GM04503 (cell line): ENCODE data around the gene TBC1D2B.
A peak's percentile ranks its signal among the peaks of the same experiment; 100 is the strongest.

Experiments used
- DNase-seq: peaks from one replicate; pipeline ENCODE4 v3.0.0-alpha.2; 2012; ENCODE audit warnings: low read depth

Gene TBC1D2B

DNA sequence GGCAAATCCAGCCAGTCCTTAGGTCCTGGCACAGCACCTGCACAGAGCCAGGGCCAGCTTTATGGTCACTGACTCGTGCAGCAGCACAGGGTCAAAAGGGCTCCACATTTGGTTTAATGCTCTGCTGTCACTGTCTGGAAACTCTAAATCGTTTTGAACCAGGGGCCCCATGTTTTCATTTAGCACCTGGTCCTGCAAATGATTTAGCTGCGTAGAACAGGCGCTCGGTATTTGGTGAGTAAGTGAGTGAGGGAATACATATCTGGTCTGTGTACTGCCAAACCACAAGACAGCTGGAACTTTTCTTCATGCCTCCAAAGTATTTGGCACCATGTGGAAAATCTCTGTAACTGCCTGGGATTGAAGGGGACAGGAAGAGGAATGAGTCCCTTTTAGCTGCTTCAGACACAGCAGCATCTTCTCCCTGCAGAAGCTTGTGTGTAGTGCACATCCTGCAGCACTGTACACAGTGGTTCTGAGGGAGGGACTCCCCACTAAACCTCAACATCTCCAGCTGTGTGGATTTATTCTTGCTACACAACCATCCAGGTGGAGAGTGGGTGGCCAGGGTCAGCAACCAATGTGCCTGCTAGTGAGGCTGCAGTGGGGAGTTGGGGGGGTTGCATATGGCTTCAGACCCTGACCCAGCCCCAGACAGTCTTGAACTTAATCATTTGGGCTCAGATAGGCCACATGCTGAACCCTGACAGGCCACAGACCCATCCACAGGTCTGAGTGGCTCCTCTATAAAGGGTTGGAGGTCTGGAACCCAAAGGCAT lies 15.9 kb upstream of the TBC1D2B start:
- DNase-seq = peak; percentile 65

DNA sequence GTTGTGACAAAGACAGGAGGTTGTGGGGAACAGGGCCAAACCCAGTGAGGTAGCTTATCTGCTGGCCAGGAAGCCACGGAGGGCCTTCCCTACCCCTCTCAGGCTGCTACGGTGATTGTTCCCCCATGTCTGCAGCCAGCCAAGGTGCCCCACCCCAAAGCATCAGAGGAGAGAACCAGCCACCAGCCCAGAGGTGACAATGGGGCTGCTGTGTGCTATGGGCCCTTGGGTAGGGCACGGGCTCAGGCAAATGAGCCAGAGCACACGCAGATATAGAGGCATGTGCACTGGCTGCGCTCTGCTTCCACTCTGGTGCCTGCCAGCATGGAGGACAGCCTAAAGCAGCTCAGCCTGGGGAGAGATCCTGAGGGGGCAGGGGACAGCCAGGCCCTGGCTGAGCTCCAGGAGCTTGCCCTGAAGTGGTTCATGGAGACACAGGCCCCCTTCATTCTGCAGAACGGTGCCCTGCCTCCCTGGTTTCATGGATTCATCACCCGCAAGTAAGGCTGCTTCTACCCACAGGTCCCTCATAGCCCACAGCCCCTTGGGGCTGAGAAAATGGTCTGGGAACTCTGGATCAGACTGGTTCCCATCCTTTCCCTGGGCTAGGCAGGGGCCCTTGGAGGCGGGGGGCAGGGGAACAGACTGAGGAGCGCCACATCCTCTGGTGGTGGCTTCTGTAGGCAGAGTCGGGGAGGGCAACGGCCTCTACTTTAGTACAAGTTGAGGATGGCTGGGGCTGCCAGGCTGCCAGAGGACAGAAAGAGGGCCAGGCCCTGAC lies 14.9 kb upstream of the TBC1D2B start, which contains the start of gene SH2D7:
SH2D7 (plus strand) TSS at position 301 of the 781 bp plus-strand sequence; CDS start at position 325, 24 bp downstream.
- DNase-seq = no peak

DNA sequence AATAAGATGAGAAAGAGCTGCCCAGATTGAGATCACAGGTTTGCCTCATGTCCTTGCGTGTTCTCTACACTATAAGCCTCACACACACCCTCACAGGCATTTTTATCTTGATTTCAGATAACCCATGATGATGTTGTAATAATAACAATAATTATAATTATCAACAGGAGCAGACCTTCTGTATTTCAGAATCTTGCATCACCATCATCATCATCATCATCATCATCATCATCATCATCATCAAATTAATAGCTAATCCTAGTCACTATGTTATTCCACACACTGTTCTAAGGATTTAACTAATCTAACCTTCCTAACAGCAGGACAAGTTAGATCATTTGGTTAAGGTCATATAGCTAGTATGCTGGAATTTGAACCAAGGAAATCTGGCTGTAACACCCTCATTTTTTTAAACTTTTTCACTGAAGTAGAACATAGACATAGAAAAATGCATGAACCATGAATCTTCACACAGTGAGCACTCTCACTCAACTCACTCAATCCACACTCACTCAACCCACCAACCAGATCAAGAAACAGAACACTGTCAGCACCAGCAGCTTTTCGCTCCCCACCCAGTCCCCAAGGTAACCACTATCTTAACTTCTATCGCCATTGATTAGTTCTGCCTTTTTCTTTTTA lies 13.0 kb upstream of the TBC1D2B start:
- DNase-seq = no peak

DNA sequence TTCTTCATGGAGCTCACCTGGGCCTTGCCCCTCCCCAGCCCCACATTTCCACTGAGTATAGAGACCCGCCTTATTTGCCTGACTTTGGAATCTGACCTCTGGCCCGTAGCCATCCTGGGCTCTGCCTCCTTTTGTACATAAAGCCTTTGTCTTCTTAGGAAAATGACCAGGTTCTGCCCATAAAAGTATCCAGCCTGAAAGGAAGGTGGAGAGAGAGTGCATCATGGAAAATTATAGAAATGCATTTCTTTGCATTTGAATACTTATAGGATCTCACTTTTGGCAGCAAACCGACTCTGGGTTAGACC lies 11.2 kb upstream of the TBC1D2B start:
- no peak for DNase-seq

DNA sequence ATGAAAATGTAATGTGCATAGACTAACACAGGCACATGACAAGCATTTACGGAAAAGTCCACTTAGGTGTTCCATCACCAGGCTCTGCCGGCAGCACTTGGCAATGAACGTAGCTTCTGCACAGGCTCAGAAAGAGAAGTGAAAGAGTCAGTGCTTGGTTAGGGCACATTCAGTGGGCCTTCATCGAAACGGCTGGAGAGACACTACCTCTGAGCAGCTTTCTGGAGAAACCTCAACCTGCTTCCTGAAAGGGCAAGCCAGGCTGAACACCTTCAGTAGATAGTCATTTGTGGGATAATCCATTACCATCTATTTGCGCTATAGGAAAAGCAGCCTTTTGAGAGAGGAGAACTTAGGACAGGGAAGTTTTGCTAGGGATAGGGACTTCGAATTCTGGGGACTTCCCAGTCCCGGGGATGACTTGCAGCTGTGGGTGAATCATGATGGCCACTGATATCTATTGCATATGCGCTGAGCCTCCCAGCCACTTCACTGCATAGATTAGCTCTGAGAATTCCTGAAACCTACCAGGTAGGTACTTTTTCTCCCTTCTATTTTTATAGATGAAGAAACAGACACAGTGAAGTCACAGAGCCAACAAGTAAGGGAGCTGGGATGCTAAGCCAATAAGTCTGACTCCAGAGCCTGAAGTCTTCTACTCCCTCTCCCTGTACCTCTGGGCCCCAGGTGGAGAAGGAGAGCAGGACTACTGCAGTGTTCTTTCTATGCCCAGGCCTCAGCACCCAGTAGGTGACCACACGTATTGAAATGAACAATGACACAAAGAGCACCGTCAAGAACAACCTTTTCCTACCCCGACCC lies 10.7 kb upstream of the TBC1D2B start:
- DNase-seq = no peak

DNA sequence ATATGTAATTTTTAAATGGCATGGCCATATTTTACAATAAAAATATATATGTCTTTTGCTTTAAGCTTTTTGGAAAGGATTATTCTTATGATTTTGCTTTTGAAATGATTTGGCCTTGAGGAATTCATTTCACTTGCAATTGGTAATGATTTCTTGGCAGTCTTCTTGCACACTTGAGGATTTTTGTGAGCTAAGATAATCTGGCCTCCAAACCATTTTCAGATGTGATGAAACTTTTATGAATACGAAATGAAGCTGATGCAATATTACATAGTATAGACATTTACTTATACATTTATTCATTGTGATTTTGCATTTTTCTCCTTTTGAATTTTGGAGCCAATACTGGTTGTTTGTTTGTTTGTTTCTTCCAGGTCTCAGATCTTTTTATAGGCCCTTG lies 8.4 kb upstream of the TBC1D2B start:
- peak; percentile 57 for DNase-seq

DNA sequence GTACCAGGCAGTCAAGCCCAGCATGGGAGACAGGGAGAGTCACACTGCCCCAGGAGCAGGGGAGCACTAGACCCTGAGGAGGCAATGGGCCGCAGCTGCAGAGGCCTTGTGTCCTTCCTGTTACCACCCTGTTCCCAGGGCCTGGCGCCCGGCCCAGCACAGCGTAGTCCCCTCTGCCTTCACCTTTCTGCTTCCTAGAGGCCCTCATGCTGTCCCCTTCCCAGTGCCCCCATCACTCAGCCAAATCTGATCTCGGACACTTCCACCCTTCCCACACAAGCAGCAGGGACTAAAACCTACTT lies 6.9 kb upstream of the TBC1D2B start:
- no peak for DNase-seq

DNA sequence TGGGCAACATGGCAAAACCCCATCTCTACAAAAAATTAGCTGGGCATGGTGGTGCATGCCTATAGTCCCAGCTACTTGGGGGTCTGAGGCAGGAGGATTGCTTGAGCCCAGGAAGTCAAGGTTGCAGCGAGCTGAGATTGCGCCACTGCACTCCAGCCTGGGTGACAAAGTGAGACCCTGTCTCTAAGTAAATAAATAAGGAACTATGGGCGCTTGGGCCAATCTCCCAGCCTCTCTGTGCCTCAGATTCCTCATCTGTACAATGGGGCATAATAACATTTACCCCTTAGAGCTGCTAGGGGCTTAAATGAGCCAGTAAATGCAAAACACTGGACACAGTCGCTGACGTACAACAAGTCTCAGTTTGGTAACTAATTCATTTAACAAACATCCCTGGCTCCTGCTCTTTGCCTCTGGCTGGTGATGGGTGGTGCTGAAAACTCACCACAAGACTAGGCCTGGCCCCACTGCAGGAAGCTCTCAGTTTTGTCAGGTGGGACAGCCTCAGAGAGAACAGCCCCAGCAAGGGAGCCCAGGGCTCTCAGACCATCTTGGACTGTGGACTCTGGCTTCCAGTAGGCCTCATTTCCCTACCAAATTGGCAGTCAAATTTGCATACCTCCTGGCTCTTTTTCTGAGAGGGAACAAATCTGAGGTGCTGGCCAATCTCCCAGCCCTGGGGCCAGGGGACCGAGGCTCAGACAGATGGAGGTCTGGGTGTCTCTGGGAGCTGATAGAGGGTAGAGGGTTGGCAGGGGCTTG lies 6.4 kb upstream of the TBC1D2B start:
- DNase-seq = no peak

DNA sequence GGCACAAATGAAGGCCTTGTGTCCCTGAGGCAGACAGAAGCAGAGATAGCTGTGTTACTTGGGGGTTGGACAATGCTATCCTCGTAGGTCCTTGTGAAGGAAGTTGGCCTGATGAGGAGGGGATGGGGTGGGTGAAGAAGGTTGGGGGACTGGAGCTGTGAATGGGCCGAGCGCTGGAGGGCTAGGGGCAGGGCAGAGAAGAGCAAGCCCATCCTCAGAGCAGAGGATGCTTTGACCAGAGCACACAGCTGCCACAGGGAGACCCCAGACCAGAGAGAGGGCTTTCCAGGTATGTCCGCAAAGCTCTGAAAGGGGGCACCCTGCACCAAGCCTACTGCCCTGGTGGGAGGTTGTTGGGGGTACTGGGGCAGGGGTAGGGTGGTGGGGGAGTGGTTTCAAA lies 5.7 kb upstream of the TBC1D2B start:
- DNase-seq = no peak

DNA sequence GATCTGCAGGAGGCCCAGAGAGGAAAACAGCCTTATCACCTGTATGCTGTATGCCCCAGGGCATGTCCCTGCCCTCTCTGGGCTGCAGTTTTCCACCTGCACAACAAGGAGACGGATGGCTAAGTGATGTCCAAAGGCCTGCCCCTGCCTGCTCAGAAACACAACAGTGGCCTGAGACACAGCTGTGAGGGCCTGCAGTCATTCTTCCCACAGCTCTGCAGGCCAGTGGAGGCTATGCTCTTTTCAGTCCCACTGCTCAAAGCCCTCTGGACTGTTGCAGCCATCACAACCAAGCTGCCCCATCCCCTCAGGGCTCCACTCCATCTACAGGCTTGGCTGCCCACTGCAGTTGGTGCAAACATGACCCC lies 5.2 kb upstream of the TBC1D2B start:
- DNase-seq = no peak

DNA sequence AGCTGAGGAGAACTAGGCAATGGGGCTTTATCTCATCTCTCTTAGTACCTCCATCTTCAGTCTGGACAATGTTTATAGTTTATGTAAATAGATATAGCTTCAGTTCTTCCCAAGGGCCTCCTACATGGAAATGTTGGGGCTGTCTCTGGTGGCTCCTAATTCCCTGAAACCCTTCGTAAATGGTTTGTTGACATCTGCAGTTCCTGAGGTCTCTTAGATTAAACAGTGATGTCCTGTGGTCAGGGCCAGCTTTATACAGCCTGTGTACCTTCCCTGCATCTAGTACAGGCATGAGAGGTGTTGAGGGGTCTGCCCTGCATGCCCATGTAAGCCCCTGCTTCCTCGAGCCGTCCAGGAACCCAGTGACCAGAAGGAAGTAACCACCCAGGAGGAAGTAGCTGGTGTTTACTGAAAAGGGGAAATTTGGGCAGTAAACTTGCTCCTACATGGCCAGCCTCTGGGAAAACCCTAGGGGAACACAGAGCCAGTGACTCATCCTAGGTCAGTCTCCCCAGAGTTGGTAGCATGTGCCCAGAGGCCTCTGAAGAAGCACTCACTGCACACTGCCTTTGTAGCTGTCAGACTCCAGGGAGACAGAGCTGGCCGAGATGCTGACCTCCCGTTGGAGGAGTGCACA lies 4.7 kb upstream of the TBC1D2B start:
- no peak for DNase-seq

DNA sequence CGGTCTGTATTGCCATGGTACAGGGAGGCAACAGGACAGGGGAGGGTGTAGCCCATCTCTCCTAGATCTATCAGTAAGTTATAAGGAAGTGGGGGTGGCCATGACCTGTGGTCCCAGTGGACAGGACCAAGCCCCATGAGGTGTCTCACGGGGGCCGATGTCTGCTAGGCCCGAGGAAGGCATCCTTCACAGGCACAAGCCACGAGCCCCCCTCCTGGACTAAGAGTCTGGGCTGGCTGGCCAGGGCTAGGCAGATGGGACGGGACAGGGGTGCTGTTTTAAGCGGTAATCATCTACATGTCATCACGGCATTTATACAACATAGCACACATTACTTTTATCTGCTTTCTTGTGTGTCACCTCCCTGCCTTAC lies 2.6 kb upstream of the TBC1D2B start:
- DNase-seq = no peak

DNA sequence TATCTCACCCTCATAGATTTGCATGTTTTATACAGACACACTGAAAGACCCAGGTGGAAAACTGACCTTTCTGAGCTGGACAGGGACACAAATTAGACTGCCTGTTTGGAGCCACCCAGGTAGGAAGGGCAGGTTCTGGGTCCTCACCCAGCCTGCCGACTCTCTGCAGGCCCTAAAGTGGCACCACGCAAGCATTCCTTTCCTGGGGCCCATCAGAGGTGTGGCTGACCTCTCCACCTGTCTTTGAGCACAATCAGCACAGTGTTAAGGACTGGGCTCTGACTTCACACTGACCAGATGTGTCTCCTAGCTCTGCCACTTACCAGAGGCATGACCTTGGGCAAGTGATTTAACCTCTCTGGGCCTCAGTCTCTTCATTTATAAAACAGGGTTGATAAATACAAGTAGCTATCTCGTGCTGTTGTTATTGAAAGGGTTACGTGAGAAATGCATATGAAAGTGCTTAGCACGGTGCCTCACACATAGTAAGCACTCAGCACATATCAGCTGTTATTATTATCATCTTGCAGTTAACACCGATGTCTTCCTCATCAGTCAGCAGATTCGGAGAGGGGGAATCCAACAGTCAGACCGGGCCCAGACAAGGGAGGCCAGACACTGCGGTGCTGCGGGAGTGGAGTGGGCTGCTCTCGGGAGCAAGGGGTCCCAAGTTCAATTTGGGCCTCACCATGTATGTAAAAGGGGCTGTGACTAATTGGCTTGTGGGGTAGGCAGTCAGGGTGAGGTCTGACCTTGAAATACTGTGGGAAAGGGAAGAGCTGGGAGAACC lies 2.0 kb upstream of the TBC1D2B start:
- no peak for DNase-seq

DNA sequence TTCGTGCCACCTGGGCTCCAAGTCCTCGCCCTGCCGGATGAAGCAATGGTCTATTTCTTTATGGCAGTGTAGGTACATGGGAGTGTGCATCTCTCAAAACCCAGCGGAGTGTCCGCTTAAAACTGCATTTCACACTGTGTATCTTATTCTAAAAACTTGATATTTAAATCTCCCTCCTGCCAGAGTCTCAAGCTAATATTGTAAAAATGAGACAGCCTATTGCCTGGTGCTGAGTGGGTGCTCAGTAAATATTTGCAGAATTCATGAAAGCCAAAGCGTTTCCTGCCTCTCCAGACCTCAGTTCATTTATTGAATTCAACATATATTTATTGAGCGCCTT lies 330 bp upstream of the TBC1D2B start:
- DNase-seq = no peak

DNA sequence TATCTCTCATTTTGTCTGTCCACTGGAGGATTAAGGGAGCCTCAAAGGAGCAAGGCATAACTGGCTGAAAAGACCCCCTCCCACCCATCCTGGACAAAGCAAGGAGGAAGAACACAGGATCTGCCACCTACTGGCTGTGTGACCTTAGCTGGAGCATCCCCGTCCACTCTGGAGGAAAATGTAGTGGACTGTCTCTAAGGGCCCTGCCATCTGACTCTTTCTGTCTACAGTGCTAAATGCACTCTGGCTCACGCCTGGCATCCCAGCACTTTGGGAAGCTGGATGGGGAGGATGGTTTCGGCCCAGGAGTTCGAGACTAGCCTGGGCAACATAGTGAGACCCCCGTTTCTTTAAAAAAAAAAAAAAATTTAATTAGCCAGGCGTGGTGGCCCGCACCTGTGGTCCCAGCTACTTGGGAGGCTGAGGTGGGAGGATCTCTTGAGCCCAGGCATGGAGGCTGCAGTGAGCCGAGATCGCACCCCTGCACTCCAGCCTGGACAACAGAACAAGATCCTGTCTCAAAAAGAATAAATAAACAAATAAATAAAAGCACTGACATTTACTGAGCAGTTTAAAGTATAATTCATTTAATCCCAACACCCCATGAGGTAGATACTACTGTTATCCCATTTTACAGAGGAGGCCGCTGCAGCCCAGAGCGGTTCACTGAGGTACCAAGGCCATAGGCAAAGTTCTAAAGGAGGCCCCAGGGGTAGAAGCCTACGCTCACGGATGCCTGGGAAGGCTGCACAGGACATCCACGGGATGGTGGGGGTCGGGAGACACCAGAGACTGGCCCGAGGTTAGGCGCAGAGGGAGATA lies 1.1 kb downstream of the TBC1D2B start:
- DNase-seq = no peak

DNA sequence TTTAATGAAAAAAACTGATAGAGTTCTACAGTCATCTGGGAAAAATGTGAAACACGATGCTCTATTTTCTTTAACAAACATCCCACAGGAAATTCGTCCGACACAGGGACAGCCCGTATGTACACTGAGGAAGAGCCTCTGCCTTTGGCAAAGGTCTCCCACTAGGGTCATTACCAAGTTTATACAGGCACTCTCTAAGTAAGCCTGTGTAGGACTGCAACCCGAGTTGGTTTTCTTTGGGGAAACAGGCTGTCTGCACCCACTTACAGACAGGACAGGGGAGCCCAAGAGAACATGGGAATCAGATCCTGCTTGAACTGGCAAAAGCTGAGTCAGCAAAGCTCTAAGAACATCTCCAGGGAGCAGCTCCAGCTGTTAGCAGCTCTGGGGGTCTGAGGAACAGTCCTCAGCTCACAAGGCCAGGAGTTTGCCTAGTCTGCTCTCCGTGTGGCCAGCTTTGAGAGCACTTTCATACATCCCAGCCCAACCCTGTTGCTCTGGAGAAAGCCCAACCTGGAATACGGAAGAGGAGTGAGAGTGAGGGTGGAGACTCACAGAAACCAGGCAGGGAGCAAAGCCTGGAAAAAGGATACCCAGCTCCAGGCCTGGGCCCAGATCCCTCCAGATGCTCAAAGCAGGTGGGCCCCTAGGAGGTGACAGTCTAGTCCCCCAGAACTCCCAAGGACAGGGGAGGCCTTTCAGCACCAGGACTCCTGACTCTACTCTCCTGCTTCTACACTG lies 1.9 kb downstream of the TBC1D2B start:
- peak; percentile 78 for DNase-seq

DNA sequence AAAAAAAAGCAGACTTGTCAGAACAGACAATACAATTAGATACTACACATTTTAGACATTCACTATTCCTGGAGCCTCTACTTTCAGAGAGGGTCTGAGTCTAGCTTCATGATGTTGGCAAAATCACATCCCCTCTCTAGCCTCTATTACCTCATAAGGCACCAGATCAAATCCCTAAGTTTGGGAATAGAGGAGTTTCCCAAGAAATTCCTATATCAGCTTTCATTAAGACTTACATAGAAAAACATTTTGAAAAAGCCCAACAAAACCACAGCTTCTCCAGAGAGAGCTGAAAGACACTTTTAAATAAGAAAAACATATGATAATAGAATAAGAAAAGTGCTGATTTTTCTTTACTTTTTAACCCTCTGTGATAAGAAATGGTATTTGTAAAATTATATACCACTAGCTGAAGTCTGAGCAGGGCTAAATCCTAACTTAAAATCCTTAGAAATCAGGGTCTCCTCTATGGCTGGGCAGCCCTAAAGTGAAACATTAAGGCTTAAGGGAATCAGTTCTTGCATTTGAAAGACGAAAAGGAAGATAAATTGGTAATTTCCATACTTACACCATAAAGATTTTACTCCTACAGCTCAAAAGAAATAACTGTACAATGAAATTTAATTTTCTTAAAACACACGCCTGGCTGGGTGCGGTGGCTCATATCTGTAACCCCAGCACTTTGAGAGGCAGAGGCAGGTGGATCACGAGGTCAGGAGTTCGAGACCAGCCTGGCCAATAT lies 4.3 kb downstream of the TBC1D2B start:
- DNase-seq = no peak
